HT-29 (cell line): ENCODE data around the gene ACTC1. TPM values are rescaled to one million over a fixed set of nuclear protein-coding genes. Genes with fewer than 3 reads are reported as not detected.
"Not testable (repeated sequence)": the region's sequence is repeated elsewhere in the genome, so short reads cannot be mapped to it uniquely, and the experiment has no call there.

ENCODE experiments used
- DNase-seq: peaks from one replicate; pipeline ENCODE4 v3.0.0-alpha.2; 2015; ENCODE audit warnings: low spot score
- total RNA-seq: library from RNA; depleted of rRNA; stranded (reverse); fragments of >200 nt; shearing (Covaris generic); gene quantifications from 2 replicates; pipeline ENCODE4 v1.2.3, GENCODE V29; 2014; rRNA removed

The ACTC1 gene
- not detected in 2 replicates for total RNA-seq

DNA sequence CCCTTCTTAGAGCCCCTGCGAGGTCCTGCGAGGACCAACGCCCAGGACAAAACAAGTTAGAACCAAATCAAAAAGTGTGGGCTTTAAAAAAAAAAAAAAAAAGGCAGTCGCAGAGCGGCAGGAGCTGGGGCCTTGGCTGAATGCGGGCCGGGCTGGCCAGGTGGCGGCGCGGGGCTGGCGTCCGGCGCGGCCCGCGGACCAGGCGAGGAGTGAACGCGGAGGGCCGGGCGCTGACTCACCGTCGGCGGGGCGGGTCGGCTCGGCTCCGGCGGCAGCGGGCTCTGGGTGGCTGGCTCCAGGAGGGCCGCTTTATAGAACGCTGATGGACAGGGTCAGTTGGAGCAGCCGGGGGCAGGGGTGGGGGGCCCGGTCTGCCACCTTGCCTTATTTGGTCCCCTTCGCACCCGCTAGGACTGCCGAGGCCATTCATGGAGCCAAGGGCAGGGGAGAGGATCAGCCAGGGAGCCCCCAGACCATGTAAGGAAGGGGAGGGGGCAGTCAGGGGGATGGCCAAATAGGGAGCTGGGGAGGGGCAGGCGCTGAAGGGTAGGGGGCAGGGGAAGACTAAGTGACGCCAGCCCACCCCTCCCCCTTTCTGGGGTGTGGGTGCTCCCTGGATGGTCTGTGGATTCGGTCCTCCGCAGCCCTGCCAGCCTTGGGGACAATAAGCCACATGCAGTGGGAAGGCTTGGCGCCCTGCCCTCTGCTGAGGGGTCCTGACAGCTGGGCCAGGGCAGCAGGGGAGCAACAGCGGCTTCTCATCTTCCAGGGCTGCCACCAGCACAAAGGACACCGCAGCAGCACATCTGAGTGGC is at the start of gene ACTC1:
TSS of gene ACTC1 (minus strand) at position 283 of the 815 bp plus-strand sequence. CDS start 741 bp downstream, outside the sequence.
- no peak for DNase-seq

DNA sequence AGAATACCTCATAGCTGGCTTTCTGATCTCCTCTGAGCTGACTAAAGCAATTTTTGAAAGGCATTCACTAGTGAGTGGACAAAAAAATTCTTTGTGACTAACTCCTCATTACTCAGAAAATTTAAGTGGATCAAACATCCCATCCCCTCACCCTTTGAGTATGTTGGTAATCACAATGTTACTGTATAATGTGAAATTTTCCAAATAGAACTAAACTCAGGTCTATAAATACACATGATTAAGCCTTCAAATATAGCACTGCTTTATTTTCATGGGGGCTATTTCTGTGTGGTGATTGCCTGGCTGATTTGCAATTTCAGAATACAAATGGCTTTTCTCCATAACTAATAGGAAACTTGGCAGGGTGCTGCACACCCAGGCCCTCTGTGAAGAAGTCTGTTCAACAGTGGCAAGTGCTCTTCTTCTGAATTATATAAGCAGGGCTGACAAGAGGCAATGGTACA is 45.9 kb upstream of the ACTC1 start:
- DNase-seq: no peak

GRCh38 chr15:34838282-34838681 is 42.9 kb upstream of the ACTC1 start:
- DNase-seq: no peak

GRCh38 chr15:34837246-34838016 is 42.1 kb upstream of the ACTC1 start:
- DNase-seq: no peak

- no peak for DNase-seq
Observed at GRCh38 chr15:34828145-34828911, 33.0 kb upstream of the ACTC1 start.

GRCh38 chr15:34821831-34822230 is 26.5 kb upstream of the ACTC1 start:
- DNase-seq: no peak

DNA sequence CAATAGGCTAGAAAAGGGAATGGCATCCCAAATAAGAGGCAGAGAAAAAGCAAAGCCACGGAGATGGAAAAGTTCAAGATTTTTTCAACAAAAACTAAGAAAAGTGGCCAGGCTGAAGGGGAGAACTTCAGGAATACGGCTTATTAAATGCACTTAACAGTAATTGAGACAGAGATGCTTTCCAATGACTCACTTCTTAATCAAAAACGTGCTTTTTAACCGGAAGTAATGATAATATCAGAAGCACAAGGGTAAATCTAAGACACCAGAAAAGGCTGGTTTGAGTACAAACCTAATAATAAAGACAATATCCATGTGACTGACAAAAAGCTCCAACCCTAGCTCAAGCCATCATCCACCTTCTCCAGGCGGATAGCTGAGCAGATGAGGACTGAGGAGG is 24.8 kb upstream of the ACTC1 start:
- no peak for DNase-seq

DNA sequence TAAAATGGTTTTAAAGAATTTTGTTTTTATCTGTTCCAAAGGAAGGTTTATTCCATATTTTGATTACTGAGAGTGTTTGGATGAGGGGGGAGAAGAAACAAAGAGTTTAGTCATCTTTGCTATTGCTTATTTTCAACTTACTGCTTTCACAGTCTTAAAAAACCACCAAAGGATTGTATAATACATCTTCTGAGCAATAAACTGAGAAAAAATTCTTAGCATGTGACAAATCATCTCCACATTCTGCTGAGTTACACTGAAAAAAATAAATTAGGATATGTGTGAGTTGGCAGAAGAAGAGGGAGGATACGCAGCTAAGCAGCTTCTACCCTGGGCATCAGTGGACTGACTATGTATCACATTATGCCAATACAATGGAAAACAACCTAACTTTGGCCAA is 23.2 kb upstream of the ACTC1 start:
- DNase-seq: no peak

DNA sequence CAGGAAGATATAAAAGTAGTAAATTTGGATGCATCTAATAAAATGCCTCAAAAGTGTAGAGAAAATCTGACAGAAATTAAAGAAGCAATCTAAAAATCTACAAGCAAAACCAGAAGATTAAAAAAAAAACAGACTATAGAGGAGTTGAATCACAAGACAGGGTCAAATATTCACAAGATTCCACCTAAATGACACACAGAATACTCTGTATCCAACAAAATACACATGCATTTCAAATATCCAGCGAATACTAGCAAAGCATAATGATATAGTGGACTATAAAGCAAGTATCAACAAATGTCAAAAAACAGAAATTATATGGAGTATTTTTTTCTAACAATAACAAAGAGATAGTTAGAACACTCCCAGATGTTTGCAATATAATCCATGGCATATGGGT is 20.5 kb upstream of the ACTC1 start:
- no peak for DNase-seq

DNA sequence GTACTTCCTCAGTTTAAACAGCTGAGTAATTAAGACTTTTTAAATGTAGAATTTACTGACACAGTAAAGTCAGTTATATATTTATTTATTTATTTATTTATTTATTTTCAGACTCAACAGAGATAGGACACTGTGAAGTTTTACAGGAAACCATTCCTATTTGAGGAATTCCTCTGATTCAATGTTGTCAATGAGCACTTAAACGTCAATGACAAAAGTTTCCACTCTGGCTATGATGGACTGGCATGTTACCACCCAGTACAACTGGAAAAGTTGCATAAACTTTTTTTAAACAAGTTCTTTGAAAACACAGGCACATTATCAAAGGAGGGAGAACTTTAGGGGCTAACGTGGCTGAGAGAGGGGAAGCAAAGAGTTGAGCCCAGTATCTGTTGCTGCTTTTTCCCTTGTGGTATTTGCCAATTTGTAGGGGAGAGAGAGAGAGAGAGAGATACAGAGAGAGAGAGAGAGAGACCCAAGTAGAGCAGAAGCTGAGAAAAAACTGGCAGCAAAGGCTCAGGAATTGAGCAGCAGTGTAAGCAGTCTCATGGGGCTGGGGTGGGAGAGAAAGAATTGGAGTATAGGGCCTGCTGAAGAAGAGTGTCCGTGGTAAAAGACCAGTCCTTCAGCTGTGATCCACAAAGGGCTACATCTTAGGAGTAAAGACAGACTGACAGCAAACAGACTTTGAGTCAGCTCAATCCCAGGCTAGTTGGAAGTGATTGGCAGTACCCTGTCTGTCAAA is 18.3 kb upstream of the ACTC1 start:
- no peak for DNase-seq

GRCh38 chr15:34812868-34813365 is 17.6 kb upstream of the ACTC1 start:
- not testable (repeated sequence) for DNase-seq

DNA sequence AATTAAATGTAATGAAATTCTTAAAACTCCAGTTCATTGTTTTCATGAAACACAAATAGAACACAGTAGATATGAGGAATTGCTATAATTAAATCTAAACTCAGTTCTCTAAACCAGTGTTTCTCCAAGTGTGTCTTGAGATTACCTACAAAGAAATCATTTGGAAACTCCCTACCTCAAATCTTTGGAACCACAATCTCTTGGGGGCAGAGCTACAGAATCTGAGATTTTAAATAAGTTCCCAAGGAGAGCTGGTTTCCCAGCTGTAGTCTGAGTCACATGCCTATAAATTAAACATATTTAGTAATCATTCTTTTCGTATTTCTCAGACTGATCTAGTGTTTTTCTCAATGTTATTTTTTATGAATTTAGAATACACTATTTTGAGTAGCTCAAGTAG is 17.0 kb upstream of the ACTC1 start:
- no peak for DNase-seq

DNA sequence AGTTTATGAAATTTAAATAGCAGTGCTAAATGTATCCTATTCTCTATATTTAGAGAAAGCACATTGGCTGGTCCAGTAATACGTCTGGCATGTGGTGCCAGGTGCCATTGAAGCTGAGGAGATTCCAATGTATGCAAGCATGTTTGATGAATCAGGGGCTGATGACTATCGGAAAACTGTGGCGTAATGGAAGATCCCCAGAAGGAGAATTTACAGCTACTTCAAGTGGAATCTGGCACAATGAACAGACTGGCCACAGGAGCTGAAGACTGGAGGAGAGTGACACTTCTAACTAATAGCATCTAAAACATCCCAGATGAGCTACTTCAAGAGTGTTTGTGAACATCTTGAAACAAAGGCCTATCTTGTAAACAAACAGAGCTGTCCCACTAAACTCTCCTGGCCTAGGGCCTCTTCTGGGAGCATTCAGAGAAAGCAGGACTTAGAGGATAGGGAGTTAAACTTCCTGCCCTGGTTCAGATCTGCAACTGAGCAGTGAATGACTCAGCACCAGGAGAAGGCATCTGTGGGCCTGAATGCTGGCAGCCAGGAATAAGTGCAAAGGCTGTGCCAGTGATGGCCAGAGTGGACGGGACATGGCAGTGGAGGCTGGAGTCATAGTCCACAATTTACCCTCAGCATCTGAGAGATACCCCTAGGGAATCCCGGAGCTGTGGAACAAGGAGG is 15.2 kb upstream of the ACTC1 start:
- DNase-seq: no peak

DNA sequence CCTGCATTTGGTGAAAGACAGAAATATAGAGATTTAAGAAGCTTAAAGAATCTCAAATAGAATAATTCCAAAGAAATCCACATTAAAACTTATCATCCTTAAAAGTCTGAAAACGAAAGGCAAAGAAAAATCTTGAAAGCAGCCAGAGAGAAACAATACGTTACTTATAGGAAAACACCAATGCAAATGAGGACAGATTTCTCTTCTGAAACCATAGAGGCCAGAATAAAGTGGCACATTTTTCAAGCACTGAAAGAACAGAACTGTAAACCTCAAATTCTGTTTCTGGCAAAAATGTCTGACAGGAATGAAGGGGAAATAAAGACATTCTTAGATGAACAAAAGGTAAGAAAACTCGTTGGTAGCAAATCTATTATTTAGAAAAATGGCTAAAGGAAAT is 13.8 kb upstream of the ACTC1 start:
- no peak for DNase-seq

DNA sequence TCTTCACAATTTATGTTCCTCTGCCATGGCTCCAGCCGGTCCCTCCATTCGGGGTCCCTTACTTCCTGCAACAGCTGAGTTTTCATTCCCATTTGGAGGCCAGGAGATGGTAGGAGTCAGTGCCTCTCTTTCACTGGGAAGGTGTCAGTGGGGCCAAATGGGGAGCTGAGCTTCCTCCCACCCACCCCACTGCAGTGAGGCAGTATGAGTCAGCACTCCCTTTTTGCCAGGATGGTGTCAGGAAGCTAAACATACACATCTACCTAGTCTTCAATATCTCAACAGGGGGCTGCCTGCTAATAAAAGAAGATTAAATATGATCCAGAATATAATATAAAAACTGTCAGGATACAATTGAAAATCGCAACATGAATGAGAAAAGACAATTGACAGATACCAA is 12.7 kb upstream of the ACTC1 start:
- DNase-seq: no peak

DNA sequence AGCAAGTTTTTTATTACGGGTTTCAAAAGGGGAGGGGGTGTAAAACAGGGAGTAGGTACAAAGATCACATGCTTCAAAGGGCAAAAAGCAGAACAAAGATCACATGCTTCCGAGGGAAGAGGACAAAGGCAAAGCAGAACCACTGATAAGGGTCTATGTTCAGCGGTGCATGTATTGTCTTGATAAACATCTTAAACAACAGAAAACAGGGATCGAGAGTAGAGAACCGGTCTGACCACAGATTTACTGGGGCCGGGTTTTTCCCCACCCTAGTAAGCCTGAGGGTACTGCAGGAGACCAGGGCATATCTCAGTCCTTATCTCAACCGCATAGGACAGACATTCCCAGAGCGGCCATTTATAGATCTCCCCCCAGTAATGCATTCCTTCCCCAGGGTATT is 11.9 kb upstream of the ACTC1 start:
- DNase-seq: not testable (repeated sequence)

- DNase-seq: no peak
Observed at GRCh38 chr15:34804776-34805175, 9.4 kb upstream of the ACTC1 start.

DNA sequence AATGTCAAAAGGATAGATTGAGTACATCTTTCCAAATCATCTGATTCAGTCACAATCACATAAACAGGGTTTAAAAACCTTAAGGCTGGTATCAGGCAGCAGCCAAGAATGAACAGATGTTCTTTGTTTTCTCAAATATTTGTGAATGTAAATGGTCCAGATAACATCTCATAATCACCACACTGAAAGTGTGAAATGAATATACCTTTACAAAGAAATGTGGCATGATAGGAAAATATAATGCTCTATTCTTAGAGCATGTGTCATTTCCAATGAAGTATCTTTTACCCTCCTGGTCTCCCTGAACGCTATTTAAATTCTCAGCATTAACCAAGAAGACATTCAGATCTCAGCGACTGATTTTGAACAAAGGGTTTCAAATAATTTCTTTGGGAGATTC is 8.8 kb upstream of the ACTC1 start:
- DNase-seq: no peak

GRCh38 chr15:34802803-34803750 is 7.7 kb upstream of the ACTC1 start:
- no peak for DNase-seq
